Measurements from ENCODE around the gene TFCP2L1. TPM values are rescaled to one million over a fixed set of nuclear protein-coding genes. Genes with fewer than 3 reads are reported as not detected.

TFCP2L1 gene
- total and polyA plus RNA-seq, 2 experiments from 2014 or later = 0.94 to 6.4 TPM

GRCh38 chr2:121246704-121247255, 38.2 kb downstream of the TFCP2L1 start:
- H4K20me1 ChIP-seq (replicated peaks; ENCODE audit: insufficient read depth) = no peaks in the 10 kb centered on the region
- H3K9me2 ChIP-seq (ENCODE audit: insufficient read depth) = no peaks in the 10 kb centered on the region
- no peaks in the 10 kb centered on the region for H3K36me3 Mint-ChIP-seq (ENCODE audit: low read depth)
- H3K27me3 Mint-ChIP-seq (ENCODE audit: insufficient read depth, low read depth, poor library complexity) = peaks cover 6% of the 10 kb centered on the region
- no peaks in the 10 kb centered on the region for H3K36me3 ChIP-seq (ENCODE audit: insufficient read depth)
- no peaks in the 10 kb centered on the region; the same call in 2 of the 3 replicates for H3K4me1 Mint-ChIP-seq
- ATAC-seq = no peak
- DNase-seq (ENCODE audit: low spot score) = no peak
- H3K27me3 ChIP-seq (ENCODE audit: insufficient read depth) = no peaks in the 10 kb centered on the region
- no peak for TF ChIP-seq CTCF (conservative IDR thresholded peaks at IDR 0.05; ENCODE audit: low read depth in 2 of 2)
- TF ChIP-seq STAT1 (IDR thresholded peaks at IDR 0.05; ENCODE audit: unreplicated experiment) = no peak
- no peak for TF ChIP-seq ZNF331 (CRISPR knock-in tag; IDR thresholded peaks at IDR 0.05; ENCODE audit: low read depth)
- no peak for TF ChIP-seq REST (IDR thresholded peaks at IDR 0.05; ENCODE audit: unreplicated experiment)
- no peak for TF ChIP-seq EZH2 (IDR thresholded peaks at IDR 0.05; ENCODE audit: low read depth, unreplicated experiment)
- TF ChIP-seq NANOG (IDR thresholded peaks at IDR 0.05; ENCODE audit: borderline replicate concordance) = no peak
- TF ChIP-seq POLR2AphosphoS5 (IDR thresholded peaks at IDR 0.05; ENCODE audit: low read depth) = no peak
- TF ChIP-seq CREB1 (CRISPR knock-in tag; IDR thresholded peaks at IDR 0.05; ENCODE audit: low read depth) = no peak
- TF ChIP-seq ZNF114 (CRISPR knock-in tag; IDR thresholded peaks at IDR 0.05) = no peak
- TF ChIP-seq EZH2phosphoT487 (IDR thresholded peaks at IDR 0.05; ENCODE audit: unreplicated experiment) = no peak
- H2AFZ ChIP-seq = no peak overlapping the region
- no peaks in the 10 kb centered on the region for H3F3A ChIP-seq (replicated peaks; ENCODE audit: low read depth)
- H3K79me2 ChIP-seq (replicated peaks; ENCODE audit: insufficient read depth) = no peaks in the 10 kb centered on the region
- H3K9me3 Mint-ChIP-seq = no peaks in the 10 kb centered on the region
- no peak overlapping the region for H3K27ac Mint-ChIP-seq
- H3K4me3 Mint-ChIP-seq = no peak overlapping the region
- no peaks in the 10 kb centered on the region for H3K4me1 ChIP-seq (ENCODE audit: insufficient read depth)
- no peak overlapping the region for H3K4me3 ChIP-seq
- H3K4me2 ChIP-seq = no peak overlapping the region
- H3K27ac ChIP-seq (ENCODE audit: low read depth) = no peak overlapping the region

DNA sequence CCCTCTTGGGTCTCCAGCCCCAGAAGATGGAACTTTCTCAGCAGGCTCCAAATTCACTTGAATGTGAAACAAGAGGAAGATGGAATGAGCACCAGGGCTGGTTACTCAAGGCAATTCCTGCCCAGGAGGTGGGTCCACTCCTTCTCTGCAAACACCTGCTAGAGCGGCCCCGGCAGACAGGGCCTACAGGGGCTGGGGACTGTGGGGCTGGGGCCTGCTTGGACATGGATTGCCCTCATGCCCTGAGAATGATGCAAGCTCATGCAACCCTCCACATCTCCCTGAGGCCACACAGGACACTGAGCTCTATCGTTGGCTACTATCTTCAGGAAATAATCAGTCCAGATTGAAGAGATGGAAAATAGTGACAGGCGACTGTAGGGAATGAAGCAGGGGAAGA, 39.1 kb downstream of the TFCP2L1 start:
- Histone ChIP-seq H3K27ac (ENCODE audit: low read depth) (no peak overlapping the region), H3K36me3 (ENCODE audit: insufficient read depth) (no peaks in the 10 kb centered on the region), H3K9me2 (ENCODE audit: insufficient read depth) (no peaks in the 10 kb centered on the region), H3K27me3 (ENCODE audit: insufficient read depth) (no peaks in the 10 kb centered on the region), H3K79me2 (replicated peaks; ENCODE audit: insufficient read depth) (no peaks in the 10 kb centered on the region), H4K20me1 (replicated peaks; ENCODE audit: insufficient read depth) (no peaks in the 10 kb centered on the region), H2AFZ (no peak overlapping the region), H3F3A (replicated peaks; ENCODE audit: low read depth) (no peaks in the 10 kb centered on the region), H3K4me3 (no peak overlapping the region), H3K4me1 (ENCODE audit: insufficient read depth) (no peaks in the 10 kb centered on the region), H3K4me2 (no peak overlapping the region)
- ATAC-seq = no peak
- Mint-ChIP-seq H3K4me3 (no peak overlapping the region), H3K36me3 (ENCODE audit: low read depth) (no peaks in the 10 kb centered on the region), H3K4me1 (no peaks in the 10 kb centered on the region; the same call in 2 of the 3 replicates), H3K9me3 (no peaks in the 10 kb centered on the region), H3K27me3 (ENCODE audit: insufficient read depth, low read depth, poor library complexity) (peaks cover 6% of the 10 kb centered on the region), H3K27ac (no peak overlapping the region)
- no peak for DNase-seq (ENCODE audit: low spot score)
- TF ChIP-seq, protein P1, sequence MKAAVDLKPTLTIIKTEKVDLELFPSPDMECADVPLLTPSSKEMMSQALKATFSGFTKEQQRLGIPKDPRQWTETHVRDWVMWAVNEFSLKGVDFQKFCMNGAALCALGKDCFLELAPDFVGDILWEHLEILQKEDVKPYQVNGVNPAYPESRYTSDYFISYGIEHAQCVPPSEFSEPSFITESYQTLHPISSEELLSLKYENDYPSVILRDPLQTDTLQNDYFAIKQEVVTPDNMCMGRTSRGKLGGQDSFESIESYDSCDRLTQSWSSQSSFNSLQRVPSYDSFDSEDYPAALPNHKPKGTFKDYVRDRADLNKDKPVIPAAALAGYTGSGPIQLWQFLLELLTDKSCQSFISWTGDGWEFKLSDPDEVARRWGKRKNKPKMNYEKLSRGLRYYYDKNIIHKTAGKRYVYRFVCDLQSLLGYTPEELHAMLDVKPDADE (IDR thresholded peaks at IDR 0.05) = no peak
- TF ChIP-seq STAT1 (IDR thresholded peaks at IDR 0.05; ENCODE audit: unreplicated experiment) = no peak
- no peak for TF ChIP-seq EZH2 (IDR thresholded peaks at IDR 0.05; ENCODE audit: low read depth, unreplicated experiment)
- TF ChIP-seq CTCF (conservative IDR thresholded peaks at IDR 0.05; ENCODE audit: low read depth in 2 of 2) = no peak
- no peak for TF ChIP-seq ZNF114 (CRISPR knock-in tag; IDR thresholded peaks at IDR 0.05)

Measured in GM23338 (cell line).